Measurements from ENCODE around the gene TMEM179. TPM values are rescaled to one million over a fixed set of nuclear protein-coding genes. Genes with fewer than 3 reads are reported as not detected.

The TMEM179 gene
- total and polyA plus RNA-seq, 2 of the 8 experiments (the other 6 are each of a cell fraction or from before 2014, with no cell fraction given), result 2.9 to 4.0 TPM

DNA sequence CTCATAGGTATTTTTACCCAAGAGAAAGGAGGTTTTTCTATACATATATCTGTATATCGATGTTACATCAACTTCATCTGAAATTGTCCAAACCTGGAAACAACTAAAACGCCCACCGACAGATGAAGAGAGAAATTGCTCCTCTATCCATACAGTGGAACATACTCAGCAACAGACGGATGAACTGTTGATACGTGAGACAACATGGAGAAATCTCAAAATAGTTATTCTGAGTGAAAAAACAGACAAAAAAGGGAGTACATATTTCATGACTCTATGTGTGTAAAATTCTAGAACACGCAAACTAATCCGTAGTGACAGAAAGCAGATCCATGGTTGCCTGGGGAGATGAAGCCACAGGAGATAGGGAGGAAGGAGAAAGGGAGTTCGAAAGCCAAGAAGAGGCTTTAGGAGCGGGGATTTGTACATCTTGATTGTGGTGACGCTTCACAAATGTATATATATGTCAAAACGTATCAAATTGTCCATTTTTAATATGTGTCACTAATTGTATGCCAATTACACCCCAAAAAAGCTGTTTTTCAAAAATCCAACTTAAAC, 62.6 kb downstream of the TMEM179 start (continued):
- TF ChIP-seq, protein P1, sequence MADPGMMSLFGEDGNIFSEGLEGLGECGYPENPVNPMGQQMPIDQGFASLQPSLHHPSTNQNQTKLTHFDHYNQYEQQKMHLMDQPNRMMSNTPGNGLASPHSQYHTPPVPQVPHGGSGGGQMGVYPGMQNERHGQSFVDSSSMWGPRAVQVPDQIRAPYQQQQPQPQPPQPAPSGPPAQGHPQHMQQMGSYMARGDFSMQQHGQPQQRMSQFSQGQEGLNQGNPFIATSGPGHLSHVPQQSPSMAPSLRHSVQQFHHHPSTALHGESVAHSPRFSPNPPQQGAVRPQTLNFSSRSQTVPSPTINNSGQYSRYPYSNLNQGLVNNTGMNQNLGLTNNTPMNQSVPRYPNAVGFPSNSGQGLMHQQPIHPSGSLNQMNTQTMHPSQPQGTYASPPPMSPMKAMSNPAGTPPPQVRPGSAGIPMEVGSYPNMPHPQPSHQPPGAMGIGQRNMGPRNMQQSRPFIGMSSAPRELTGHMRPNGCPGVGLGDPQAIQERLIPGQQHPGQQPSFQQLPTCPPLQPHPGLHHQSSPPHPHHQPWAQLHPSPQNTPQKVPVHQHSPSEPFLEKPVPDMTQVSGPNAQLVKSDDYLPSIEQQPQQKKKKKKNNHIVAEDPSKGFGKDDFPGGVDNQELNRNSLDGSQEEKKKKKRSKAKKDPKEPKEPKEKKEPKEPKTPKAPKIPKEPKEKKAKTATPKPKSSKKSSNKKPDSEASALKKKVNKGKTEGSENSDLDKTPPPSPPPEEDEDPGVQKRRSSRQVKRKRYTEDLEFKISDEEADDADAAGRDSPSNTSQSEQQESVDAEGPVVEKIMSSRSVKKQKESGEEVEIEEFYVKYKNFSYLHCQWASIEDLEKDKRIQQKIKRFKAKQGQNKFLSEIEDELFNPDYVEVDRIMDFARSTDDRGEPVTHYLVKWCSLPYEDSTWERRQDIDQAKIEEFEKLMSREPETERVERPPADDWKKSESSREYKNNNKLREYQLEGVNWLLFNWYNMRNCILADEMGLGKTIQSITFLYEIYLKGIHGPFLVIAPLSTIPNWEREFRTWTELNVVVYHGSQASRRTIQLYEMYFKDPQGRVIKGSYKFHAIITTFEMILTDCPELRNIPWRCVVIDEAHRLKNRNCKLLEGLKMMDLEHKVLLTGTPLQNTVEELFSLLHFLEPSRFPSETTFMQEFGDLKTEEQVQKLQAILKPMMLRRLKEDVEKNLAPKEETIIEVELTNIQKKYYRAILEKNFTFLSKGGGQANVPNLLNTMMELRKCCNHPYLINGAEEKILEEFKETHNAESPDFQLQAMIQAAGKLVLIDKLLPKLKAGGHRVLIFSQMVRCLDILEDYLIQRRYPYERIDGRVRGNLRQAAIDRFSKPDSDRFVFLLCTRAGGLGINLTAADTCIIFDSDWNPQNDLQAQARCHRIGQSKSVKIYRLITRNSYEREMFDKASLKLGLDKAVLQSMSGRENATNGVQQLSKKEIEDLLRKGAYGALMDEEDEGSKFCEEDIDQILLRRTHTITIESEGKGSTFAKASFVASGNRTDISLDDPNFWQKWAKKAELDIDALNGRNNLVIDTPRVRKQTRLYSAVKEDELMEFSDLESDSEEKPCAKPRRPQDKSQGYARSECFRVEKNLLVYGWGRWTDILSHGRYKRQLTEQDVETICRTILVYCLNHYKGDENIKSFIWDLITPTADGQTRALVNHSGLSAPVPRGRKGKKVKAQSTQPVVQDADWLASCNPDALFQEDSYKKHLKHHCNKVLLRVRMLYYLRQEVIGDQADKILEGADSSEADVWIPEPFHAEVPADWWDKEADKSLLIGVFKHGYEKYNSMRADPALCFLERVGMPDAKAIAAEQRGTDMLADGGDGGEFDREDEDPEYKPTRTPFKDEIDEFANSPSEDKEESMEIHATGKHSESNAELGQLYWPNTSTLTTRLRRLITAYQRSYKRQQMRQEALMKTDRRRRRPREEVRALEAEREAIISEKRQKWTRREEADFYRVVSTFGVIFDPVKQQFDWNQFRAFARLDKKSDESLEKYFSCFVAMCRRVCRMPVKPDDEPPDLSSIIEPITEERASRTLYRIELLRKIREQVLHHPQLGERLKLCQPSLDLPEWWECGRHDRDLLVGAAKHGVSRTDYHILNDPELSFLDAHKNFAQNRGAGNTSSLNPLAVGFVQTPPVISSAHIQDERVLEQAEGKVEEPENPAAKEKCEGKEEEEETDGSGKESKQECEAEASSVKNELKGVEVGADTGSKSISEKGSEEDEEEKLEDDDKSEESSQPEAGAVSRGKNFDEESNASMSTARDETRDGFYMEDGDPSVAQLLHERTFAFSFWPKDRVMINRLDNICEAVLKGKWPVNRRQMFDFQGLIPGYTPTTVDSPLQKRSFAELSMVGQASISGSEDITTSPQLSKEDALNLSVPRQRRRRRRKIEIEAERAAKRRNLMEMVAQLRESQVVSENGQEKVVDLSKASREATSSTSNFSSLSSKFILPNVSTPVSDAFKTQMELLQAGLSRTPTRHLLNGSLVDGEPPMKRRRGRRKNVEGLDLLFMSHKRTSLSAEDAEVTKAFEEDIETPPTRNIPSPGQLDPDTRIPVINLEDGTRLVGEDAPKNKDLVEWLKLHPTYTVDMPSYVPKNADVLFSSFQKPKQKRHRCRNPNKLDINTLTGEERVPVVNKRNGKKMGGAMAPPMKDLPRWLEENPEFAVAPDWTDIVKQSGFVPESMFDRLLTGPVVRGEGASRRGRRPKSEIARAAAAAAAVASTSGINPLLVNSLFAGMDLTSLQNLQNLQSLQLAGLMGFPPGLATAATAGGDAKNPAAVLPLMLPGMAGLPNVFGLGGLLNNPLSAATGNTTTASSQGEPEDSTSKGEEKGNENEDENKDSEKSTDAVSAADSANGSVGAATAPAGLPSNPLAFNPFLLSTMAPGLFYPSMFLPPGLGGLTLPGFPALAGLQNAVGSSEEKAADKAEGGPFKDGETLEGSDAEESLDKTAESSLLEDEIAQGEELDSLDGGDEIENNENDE (IDR thresholded peaks at IDR 0.05; ENCODE audit: insufficient replicate concordance, low read length), result no peak
- no peak for TF ChIP-seq SRF (IDR thresholded peaks at IDR 0.05; ENCODE audit: low read depth, low read length)
- TF ChIP-seq CBX8 (IDR thresholded peaks at IDR 0.05; ENCODE audit: borderline replicate concordance, low read depth, low read length), result no peak
- no peak for TF ChIP-seq BACH1 (IDR thresholded peaks at IDR 0.05; ENCODE audit: low read length)
- TF ChIP-seq SP4 (IDR thresholded peaks at IDR 0.05; ENCODE audit: low read length), result no peak

All from H1 (cell line).